ENCODE measurements around the gene UNC80. TPM values are rescaled to one million over a fixed set of nuclear protein-coding genes. Genes with fewer than 3 reads are reported as not detected.

The UNC80 gene
- total and polyA plus RNA-seq, 2 of the 13 experiments (the other 11 are each of a cell fraction or from before 2014, with no cell fraction given) = not detected

DNA sequence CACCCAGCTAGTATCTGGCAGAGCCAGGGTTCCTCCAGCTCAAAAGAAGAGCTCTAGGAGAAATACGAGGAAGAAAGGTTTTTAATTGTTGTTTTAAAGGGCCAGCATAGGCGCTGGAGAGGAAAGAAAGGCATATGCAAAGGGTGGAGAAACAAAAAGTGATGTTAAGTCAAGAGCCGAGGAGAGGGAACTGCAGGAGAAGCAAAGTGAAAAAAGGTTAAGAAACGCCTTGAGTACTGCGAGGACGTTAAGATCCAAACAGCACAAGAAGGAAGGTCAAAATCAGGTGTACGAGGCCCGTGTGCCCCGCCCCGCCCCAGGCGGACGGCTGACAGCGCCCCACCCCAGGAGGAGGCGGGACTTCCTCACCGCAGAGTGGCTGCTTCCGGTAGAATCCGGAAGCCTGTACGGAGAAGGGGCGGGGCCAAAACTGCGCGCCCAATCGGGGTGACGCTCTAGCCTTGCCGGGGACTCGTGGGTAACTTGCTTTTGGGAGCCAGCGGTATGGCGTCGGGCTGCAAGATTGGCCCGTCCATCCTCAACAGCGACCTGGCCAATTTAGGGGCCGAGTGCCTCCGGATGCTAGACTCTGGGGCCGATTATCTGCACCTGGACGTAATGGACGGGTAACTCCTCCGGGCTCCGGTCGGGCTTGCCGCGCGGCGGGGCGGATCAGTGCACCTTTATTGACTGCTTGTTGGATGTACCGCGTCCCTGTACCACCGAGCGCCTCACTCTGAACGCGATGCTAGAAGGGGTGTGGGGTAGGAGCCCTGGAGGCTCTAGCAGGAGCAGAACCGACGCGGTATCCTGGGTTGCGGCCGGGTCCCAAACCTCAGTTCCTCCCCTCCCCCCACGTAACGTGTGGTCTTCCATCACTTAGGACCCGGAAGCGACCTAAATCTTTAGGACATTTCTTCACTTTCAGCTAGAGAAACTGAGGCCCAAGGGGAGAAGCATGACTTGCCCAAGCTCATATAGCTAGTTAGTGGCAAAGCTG, 230.8 kb downstream of the UNC80 start, which contains the start of gene RPE (continued):
- TF ChIP-seq, protein P1, sequence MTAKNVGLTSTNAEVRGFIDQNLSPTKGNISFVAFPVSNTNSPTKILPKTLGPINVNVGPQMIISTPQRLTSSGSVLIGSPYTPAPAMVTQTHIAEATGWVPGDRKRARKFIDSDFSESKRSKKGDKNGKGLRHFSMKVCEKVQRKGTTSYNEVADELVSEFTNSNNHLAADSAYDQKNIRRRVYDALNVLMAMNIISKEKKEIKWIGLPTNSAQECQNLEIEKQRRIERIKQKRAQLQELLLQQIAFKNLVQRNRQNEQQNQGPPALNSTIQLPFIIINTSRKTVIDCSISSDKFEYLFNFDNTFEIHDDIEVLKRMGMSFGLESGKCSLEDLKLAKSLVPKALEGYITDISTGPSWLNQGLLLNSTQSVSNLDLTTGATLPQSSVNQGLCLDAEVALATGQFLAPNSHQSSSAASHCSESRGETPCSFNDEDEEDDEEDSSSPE (CRISPR knock-in tag; IDR thresholded peaks at IDR 0.05) = peak; percentile 90
- TF ChIP-seq ZBTB42 (CRISPR knock-in tag; IDR thresholded peaks at IDR 0.05) = no peak
- no peak for TF ChIP-seq CC2D1A (CRISPR knock-in tag; IDR thresholded peaks at IDR 0.05)
- peak; percentile 58; the same call in 1 of the 2 replicates for TF ChIP-seq ZFP82 (CRISPR knock-in tag; IDR thresholded peaks at IDR 0.05; ENCODE audit: borderline replicate concordance)
- TF ChIP-seq NAIF1 (CRISPR knock-in tag; IDR thresholded peaks at IDR 0.05; ENCODE audit: borderline replicate concordance) = no peak
- TF ChIP-seq ETV5 (CRISPR knock-in tag; IDR thresholded peaks at IDR 0.05; ENCODE audit: borderline replicate concordance) = peak; percentile 51; the same call in 1 of the 2 replicates
- no peak for TF ChIP-seq ZKSCAN5 (CRISPR knock-in tag; IDR thresholded peaks at IDR 0.05)
- 0 out of 2 replicates have a peak, but pooled peaks have one; percentile 27 for TF ChIP-seq RELA (CRISPR knock-in tag; IDR thresholded peaks at IDR 0.05)
- TF ChIP-seq CHD4 (IDR thresholded peaks at IDR 0.05; ENCODE audit: borderline replicate concordance, low read length) = no peak
- TF ChIP-seq, protein P2, sequence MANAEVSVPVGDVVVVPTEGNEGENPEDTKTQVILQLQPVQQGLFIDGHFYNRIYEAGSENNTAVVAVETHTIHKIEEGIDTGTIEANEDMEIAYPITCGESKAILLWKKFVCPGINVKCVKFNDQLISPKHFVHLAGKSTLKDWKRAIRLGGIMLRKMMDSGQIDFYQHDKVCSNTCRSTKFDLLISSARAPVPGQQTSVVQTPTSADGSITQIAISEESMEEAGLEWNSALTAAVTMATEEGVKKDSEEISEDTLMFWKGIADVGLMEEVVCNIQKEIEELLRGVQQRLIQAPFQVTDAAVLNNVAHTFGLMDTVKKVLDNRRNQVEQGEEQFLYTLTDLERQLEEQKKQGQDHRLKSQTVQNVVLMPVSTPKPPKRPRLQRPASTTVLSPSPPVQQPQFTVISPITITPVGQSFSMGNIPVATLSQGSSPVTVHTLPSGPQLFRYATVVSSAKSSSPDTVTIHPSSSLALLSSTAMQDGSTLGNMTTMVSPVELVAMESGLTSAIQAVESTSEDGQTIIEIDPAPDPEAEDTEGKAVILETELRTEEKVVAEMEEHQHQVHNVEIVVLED (CRISPR knock-in tag; IDR thresholded peaks at IDR 0.05; ENCODE audit: borderline replicate concordance) = peak; percentile 86
- TF ChIP-seq ZNF776 (CRISPR knock-in tag; IDR thresholded peaks at IDR 0.05) = peak; percentile 59; the same call in 1 of the 2 replicates
- TF ChIP-seq ZNF446 (CRISPR knock-in tag; IDR thresholded peaks at IDR 0.05) = no peak
- TF ChIP-seq MTA3 (CRISPR knock-in tag; IDR thresholded peaks at IDR 0.05) = no peak
- peak; percentile 90 for TF ChIP-seq SALL1 (CRISPR knock-in tag; IDR thresholded peaks at IDR 0.05)
- TF ChIP-seq, protein P3, sequence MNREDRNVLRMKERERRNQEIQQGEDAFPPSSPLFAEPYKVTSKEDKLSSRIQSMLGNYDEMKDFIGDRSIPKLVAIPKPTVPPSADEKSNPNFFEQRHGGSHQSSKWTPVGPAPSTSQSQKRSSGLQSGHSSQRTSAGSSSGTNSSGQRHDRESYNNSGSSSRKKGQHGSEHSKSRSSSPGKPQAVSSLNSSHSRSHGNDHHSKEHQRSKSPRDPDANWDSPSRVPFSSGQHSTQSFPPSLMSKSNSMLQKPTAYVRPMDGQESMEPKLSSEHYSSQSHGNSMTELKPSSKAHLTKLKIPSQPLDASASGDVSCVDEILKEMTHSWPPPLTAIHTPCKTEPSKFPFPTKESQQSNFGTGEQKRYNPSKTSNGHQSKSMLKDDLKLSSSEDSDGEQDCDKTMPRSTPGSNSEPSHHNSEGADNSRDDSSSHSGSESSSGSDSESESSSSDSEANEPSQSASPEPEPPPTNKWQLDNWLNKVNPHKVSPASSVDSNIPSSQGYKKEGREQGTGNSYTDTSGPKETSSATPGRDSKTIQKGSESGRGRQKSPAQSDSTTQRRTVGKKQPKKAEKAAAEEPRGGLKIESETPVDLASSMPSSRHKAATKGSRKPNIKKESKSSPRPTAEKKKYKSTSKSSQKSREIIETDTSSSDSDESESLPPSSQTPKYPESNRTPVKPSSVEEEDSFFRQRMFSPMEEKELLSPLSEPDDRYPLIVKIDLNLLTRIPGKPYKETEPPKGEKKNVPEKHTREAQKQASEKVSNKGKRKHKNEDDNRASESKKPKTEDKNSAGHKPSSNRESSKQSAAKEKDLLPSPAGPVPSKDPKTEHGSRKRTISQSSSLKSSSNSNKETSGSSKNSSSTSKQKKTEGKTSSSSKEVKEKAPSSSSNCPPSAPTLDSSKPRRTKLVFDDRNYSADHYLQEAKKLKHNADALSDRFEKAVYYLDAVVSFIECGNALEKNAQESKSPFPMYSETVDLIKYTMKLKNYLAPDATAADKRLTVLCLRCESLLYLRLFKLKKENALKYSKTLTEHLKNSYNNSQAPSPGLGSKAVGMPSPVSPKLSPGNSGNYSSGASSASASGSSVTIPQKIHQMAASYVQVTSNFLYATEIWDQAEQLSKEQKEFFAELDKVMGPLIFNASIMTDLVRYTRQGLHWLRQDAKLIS (CRISPR knock-in tag; IDR thresholded peaks at IDR 0.05) = no peak
- TF ChIP-seq SNAPC2 (CRISPR knock-in tag; IDR thresholded peaks at IDR 0.05) = 0 out of 2 replicates have a peak, but pooled peaks have one; percentile 19
- TF ChIP-seq, protein P4, sequence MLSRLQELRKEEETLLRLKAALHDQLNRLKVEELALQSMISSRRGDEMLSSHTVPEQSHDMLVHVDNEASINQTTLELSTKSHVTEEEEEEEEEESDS (CRISPR knock-in tag; IDR thresholded peaks at IDR 0.05; ENCODE audit: borderline replicate concordance) = no peak
- TF ChIP-seq ZNF703 (CRISPR knock-in tag; IDR thresholded peaks at IDR 0.05; ENCODE audit: borderline replicate concordance) = no peak
- no peak for TF ChIP-seq ATF7 (IDR thresholded peaks at IDR 0.05)
- TF ChIP-seq ATF7 (CRISPR knock-in tag; IDR thresholded peaks at IDR 0.05) = peak; percentile 55; the same call in 1 of the 2 replicates
- no peak for TF ChIP-seq CBX2 (IDR thresholded peaks at IDR 0.05; ENCODE audit: low read depth, low read length)
- TF ChIP-seq CBX2 (CRISPR knock-in tag; IDR thresholded peaks at IDR 0.05; ENCODE audit: low read depth) = no peak; the same call in 1 of the 2 replicates
- TF ChIP-seq RFX3 (CRISPR knock-in tag; IDR thresholded peaks at IDR 0.05) = no peak
- TF ChIP-seq NFYB (CRISPR knock-in tag; IDR thresholded peaks at IDR 0.05) = peak; percentile 79
